A549 (cell line): ENCODE data around the gene CCR3.

Experiments
- BHLHE40 ChIP-seq: IDR thresholded peaks from 2 replicates; pipeline ENCODE4 v1.6.1; 2012; ENCODE audit warnings: low read depth, low read length, inconsistent platforms
- CTCF ChIP-seq: fragments of >200 bp; sonication (Bioruptor Twin); formaldehyde crosslinking; IDR thresholded peaks from 3 replicates; pipeline ENCODE4 v1.5.1; 2016
- EHMT2 ChIP-seq: fragments of 200-600 bp; sonication (generic); IDR thresholded peaks from 2 replicates; pipeline ENCODE4 v1.6.1; 2016; ENCODE audit warnings: antibody characterized with exemption, low read depth, mild to moderate bottlenecking, moderate library complexity
- PBX3 ChIP-seq: IDR thresholded peaks from 2 replicates; pipeline ENCODE4 v1.6.1; 2012
- RAD21 ChIP-seq, 2 experiments: fragments of >200 bp in 1 of 2; sonication (Bioruptor Twin) in 1 of 2; formaldehyde crosslinking in 1 of 2; IDR thresholded peaks in 1 of 2; conservative IDR thresholded peaks in 1 of 2; 2 replicates in 1 of 2; 3 replicates in 1 of 2; pipeline ENCODE4 v1.6.1; 2012 to 2018; ENCODE audit warnings: inconsistent platforms in 1 of 2
- RFX5 ChIP-seq: fragments of 450-650 bp; IDR thresholded peaks from 2 replicates; pipeline ENCODE4 v1.7.1; 2014; ENCODE audit warnings: antibody characterized with exemption, mild to moderate bottlenecking, moderate library complexity
- ZSCAN20 ChIP-seq: fragments of 250-450 bp; sonication (Bioruptor Pico); IDR thresholded peaks from 2 replicates; pipeline ENCODE4 v1.8.0; 2022; ENCODE audit warnings: mild to moderate bottlenecking, moderate library complexity

- TF ChIP-seq CTCF (no peak), PBX3 (no peak), EHMT2 (no peak), RAD21 (conservative IDR thresholded peaks at IDR 0.05 in 1 of 2, IDR thresholded peaks at IDR 0.05 in 1 of 2) (no peak), BHLHE40 (no peak), ZSCAN20 (CRISPR knock-in tag) (no peak), RFX5 (no peak)
These were observed 5.8 kb upstream of the CCR3 start for GRCh38 chr3:46236294-46237054.
